ENCODE measurements around the gene RERG. TPM values are rescaled to one million over a fixed set of nuclear protein-coding genes. Genes with fewer than 3 reads are reported as not detected.

Gene RERG
- total and polyA plus RNA-seq, 2 experiments from 2014 or later = 1.1 to 1.5 TPM

DNA sequence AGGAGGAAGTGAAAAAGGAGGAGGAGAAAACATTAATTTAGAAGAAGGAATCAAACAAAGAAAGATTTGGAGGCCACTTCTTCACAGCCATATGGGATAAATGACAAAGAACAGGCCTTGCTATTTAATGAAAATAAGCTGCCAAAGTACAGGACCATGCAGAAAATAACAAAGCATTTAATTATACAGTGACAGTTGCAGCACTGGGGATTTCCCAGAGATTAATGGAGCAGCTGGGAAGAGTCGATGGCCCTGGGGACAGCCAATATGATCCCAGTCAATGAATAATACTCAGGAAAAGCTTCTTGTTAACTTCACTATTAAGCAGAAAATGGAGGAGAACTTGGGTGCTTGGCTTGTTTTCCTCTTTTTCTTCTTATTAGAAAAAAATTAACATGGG, 34.6 kb downstream of the RERG start:
- Mint-ChIP-seq H3K4me1 (no peaks in the 10 kb centered on the region), H3K4me3 (no peak overlapping the region), H3K36me3 (ENCODE audit: low read depth) (no peaks in the 10 kb centered on the region), H3K27me3 (ENCODE audit: insufficient read depth, low read depth, poor library complexity) (peaks cover 1% of the 10 kb centered on the region), H3K9me3 (no peaks in the 10 kb centered on the region; the same call in 2 of the 3 replicates), H3K27ac (no peak overlapping the region)
- Histone ChIP-seq H4K20me1 (replicated peaks; ENCODE audit: insufficient read depth) (no peaks in the 10 kb centered on the region; the same call in 1 of the 2 replicates), H3K79me2 (replicated peaks; ENCODE audit: insufficient read depth) (no peaks in the 10 kb centered on the region), H3K4me3 (no peak overlapping the region), H3K4me2 (no peak overlapping the region), H3K4me1 (ENCODE audit: insufficient read depth) (no peaks in the 10 kb centered on the region), H2AFZ (no peak overlapping the region), H3K9me2 (ENCODE audit: insufficient read depth) (no peaks in the 10 kb centered on the region), H3K36me3 (ENCODE audit: insufficient read depth) (no peaks in the 10 kb centered on the region), H3K27ac (ENCODE audit: low read depth) (no peak overlapping the region), H3F3A (replicated peaks; ENCODE audit: low read depth) (no peaks in the 10 kb centered on the region), H3K27me3 (ENCODE audit: insufficient read depth) (no peaks in the 10 kb centered on the region)
- no peak for DNase-seq (ENCODE audit: low spot score)
- no peak for TF ChIP-seq ZNF331 (CRISPR knock-in tag; IDR thresholded peaks at IDR 0.05; ENCODE audit: low read depth)
- no peak for TF ChIP-seq EZH2 (IDR thresholded peaks at IDR 0.05; ENCODE audit: low read depth, unreplicated experiment)
- no peak for TF ChIP-seq JUNB (IDR thresholded peaks at IDR 0.05; ENCODE audit: unreplicated experiment)
- TF ChIP-seq, protein P1, sequence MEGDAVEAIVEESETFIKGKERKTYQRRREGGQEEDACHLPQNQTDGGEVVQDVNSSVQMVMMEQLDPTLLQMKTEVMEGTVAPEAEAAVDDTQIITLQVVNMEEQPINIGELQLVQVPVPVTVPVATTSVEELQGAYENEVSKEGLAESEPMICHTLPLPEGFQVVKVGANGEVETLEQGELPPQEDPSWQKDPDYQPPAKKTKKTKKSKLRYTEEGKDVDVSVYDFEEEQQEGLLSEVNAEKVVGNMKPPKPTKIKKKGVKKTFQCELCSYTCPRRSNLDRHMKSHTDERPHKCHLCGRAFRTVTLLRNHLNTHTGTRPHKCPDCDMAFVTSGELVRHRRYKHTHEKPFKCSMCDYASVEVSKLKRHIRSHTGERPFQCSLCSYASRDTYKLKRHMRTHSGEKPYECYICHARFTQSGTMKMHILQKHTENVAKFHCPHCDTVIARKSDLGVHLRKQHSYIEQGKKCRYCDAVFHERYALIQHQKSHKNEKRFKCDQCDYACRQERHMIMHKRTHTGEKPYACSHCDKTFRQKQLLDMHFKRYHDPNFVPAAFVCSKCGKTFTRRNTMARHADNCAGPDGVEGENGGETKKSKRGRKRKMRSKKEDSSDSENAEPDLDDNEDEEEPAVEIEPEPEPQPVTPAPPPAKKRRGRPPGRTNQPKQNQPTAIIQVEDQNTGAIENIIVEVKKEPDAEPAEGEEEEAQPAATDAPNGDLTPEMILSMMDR (conservative IDR thresholded peaks at IDR 0.05; ENCODE audit: low read depth in 2 of 2) = no peak
- TF ChIP-seq, protein P2, sequence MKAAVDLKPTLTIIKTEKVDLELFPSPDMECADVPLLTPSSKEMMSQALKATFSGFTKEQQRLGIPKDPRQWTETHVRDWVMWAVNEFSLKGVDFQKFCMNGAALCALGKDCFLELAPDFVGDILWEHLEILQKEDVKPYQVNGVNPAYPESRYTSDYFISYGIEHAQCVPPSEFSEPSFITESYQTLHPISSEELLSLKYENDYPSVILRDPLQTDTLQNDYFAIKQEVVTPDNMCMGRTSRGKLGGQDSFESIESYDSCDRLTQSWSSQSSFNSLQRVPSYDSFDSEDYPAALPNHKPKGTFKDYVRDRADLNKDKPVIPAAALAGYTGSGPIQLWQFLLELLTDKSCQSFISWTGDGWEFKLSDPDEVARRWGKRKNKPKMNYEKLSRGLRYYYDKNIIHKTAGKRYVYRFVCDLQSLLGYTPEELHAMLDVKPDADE (IDR thresholded peaks at IDR 0.05) = no peak
- TF ChIP-seq EZH2phosphoT487 (IDR thresholded peaks at IDR 0.05; ENCODE audit: unreplicated experiment) = no peak
- TF ChIP-seq CREB1 (CRISPR knock-in tag; IDR thresholded peaks at IDR 0.05; ENCODE audit: low read depth) = no peak
- no peak for TF ChIP-seq NANOG (IDR thresholded peaks at IDR 0.05; ENCODE audit: borderline replicate concordance)
- TF ChIP-seq, protein P3, sequence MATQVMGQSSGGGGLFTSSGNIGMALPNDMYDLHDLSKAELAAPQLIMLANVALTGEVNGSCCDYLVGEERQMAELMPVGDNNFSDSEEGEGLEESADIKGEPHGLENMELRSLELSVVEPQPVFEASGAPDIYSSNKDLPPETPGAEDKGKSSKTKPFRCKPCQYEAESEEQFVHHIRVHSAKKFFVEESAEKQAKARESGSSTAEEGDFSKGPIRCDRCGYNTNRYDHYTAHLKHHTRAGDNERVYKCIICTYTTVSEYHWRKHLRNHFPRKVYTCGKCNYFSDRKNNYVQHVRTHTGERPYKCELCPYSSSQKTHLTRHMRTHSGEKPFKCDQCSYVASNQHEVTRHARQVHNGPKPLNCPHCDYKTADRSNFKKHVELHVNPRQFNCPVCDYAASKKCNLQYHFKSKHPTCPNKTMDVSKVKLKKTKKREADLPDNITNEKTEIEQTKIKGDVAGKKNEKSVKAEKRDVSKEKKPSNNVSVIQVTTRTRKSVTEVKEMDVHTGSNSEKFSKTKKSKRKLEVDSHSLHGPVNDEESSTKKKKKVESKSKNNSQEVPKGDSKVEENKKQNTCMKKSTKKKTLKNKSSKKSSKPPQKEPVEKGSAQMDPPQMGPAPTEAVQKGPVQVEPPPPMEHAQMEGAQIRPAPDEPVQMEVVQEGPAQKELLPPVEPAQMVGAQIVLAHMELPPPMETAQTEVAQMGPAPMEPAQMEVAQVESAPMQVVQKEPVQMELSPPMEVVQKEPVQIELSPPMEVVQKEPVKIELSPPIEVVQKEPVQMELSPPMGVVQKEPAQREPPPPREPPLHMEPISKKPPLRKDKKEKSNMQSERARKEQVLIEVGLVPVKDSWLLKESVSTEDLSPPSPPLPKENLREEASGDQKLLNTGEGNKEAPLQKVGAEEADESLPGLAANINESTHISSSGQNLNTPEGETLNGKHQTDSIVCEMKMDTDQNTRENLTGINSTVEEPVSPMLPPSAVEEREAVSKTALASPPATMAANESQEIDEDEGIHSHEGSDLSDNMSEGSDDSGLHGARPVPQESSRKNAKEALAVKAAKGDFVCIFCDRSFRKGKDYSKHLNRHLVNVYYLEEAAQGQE (IDR thresholded peaks at IDR 0.05; ENCODE audit: unreplicated experiment) = no peak
- TF ChIP-seq ZNF114 (CRISPR knock-in tag; IDR thresholded peaks at IDR 0.05) = no peak
- no peak for TF ChIP-seq POLR2AphosphoS5 (IDR thresholded peaks at IDR 0.05; ENCODE audit: low read depth)
- TF ChIP-seq, protein P4, sequence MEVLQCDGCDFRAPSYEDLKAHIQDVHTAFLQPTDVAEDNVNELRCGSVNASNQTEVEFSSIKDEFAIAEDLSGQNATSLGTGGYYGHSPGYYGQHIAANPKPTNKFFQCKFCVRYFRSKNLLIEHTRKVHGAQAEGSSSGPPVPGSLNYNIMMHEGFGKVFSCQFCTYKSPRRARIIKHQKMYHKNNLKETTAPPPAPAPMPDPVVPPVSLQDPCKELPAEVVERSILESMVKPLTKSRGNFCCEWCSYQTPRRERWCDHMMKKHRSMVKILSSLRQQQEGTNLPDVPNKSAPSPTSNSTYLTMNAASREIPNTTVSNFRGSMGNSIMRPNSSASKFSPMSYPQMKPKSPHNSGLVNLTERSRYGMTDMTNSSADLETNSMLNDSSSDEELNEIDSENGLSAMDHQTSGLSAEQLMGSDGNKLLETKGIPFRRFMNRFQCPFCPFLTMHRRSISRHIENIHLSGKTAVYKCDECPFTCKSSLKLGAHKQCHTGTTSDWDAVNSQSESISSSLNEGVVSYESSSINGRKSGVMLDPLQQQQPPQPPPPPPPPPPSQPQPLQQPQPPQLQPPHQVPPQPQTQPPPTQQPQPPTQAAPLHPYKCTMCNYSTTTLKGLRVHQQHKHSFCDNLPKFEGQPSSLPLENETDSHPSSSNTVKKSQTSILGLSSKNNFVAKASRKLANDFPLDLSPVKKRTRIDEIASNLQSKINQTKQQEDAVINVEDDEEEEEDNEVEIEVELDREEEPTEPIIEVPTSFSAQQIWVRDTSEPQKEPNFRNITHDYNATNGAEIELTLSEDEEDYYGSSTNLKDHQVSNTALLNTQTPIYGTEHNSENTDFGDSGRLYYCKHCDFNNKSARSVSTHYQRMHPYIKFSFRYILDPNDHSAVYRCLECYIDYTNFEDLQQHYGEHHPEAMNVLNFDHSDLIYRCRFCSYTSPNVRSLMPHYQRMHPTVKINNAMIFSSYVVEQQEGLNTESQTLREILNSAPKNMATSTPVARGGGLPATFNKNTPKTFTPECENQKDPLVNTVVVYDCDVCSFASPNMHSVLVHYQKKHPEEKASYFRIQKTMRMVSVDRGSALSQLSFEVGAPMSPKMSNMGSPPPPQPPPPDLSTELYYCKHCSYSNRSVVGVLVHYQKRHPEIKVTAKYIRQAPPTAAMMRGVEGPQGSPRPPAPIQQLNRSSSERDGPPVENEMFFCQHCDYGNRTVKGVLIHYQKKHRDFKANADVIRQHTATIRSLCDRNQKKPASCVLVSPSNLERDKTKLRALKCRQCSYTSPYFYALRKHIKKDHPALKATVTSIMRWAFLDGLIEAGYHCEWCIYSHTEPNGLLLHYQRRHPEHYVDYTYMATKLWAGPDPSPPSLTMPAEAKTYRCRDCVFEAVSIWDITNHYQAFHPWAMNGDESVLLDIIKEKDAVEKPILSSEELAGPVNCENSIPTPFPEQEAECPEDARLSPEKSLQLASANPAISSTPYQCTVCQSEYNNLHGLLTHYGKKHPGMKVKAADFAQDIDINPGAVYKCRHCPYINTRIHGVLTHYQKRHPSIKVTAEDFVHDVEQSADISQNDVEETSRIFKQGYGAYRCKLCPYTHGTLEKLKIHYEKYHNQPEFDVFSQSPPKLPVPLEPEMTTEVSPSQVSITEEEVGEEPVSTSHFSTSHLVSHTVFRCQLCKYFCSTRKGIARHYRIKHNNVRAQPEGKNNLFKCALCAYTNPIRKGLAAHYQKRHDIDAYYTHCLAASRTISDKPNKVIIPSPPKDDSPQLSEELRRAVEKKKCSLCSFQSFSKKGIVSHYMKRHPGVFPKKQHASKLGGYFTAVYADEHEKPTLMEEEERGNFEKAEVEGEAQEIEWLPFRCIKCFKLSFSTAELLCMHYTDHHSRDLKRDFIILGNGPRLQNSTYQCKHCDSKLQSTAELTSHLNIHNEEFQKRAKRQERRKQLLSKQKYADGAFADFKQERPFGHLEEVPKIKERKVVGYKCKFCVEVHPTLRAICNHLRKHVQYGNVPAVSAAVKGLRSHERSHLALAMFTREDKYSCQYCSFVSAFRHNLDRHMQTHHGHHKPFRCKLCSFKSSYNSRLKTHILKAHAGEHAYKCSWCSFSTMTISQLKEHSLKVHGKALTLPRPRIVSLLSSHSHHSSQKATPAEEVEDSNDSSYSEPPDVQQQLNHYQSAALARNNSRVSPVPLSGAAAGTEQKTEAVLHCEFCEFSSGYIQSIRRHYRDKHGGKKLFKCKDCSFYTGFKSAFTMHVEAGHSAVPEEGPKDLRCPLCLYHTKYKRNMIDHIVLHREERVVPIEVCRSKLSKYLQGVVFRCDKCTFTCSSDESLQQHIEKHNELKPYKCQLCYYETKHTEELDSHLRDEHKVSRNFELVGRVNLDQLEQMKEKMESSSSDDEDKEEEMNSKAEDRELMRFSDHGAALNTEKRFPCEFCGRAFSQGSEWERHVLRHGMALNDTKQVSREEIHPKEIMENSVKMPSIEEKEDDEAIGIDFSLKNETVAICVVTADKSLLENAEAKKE (CRISPR knock-in tag; IDR thresholded peaks at IDR 0.05) = no peak
- no peak for ATAC-seq
